VCaP (cell line): ENCODE results near the gene JPH3.

Experiments used
- H3K27ac ChIP-seq: fragments of 450-650 bp; 2 replicates; pipeline ENCODE4 v1.5.1; 2017
- TF ChIP-seq, protein P1 (sequence below): fragments of 450-650 bp; conservative IDR thresholded peaks from 2 replicates; pipeline ENCODE4 v1.5.1; 2017; ENCODE audit warnings: mild to moderate bottlenecking, moderate library complexity

The JPH3 gene

GRCh38 chr16:87667443-87667842 lies 65.1 kb downstream of the JPH3 start:
- TF ChIP-seq, protein P1, sequence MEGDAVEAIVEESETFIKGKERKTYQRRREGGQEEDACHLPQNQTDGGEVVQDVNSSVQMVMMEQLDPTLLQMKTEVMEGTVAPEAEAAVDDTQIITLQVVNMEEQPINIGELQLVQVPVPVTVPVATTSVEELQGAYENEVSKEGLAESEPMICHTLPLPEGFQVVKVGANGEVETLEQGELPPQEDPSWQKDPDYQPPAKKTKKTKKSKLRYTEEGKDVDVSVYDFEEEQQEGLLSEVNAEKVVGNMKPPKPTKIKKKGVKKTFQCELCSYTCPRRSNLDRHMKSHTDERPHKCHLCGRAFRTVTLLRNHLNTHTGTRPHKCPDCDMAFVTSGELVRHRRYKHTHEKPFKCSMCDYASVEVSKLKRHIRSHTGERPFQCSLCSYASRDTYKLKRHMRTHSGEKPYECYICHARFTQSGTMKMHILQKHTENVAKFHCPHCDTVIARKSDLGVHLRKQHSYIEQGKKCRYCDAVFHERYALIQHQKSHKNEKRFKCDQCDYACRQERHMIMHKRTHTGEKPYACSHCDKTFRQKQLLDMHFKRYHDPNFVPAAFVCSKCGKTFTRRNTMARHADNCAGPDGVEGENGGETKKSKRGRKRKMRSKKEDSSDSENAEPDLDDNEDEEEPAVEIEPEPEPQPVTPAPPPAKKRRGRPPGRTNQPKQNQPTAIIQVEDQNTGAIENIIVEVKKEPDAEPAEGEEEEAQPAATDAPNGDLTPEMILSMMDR, result no peak
- H3K27ac ChIP-seq, result no peak overlapping the region

DNA sequence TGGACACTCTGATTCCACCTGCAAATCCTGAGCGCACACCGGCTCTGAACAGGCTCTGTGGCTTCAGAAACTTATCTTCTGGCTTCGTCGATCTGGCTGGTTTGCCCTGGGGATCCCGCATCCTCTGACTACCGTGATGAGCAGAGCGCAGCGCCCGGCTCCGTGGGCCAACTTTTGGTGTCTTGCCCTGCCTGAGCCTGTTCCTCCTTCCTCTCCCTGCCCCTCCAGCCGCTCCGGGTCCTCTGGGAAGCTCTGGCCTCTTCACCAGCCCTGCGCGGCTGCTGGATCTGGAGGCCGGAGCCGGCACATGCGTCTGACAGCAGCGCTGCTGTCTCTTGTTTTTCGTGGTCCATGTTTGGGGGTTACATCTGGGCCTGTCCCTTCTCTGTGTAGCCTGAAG lies 65.6 kb downstream of the JPH3 start:
- TF ChIP-seq, protein P1, result no peak

DNA sequence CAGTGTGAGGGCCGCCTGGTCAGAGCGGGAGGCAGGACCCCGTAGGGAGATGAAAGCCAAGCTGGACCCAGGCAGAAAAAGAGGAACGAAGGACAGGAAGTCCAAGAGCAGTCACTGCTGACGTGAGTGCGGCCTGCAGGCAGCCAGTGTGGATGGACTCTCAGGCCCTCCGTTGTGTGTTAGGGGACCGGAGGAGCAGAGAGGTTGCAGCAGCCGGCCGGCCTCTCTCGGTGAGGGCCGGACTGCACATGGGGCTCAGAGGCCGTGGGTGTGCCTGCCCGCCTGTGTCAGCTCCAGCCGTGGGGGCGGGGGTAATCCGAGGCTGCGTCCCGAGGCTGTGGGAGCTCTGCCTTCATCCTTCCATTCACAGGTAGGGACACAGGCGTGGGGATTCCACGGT lies 67.4 kb downstream of the JPH3 start:
- H3K27ac ChIP-seq, result no peak overlapping the region
- TF ChIP-seq, protein P1, result no peak

More for the DNA sequence above, 65.6 kb downstream of the JPH3 start:
- H3K27ac ChIP-seq, result no peak overlapping the region

GRCh38 chr16:87671221-87671620 lies 68.9 kb downstream of the JPH3 start:
- no peak overlapping the region for H3K27ac ChIP-seq
- TF ChIP-seq, protein P1, result no peak

GRCh38 chr16:87671715-87672270 lies 69.5 kb downstream of the JPH3 start:
- TF ChIP-seq, protein P1, result no peak
- H3K27ac ChIP-seq, result no peak overlapping the region

DNA sequence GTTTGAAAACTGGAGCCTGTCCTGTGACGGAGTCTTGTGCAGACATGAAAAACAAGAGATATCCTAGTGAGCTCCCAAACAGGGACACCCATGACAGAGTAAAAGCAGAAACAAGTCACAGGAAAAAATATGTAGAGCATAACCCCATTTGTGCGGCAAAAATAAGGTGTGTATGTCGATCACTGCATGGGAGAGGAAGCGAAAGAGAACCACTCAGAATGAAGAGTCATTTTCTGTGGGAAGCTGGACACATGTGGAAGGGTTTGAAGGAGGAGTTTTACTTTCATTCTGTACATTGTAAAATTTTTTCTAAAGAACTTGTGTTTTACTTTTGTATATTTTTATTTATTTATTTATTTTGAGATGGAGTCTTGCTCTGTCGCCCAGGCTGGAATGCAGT lies 72.1 kb downstream of the JPH3 start:
- TF ChIP-seq, protein P1, result no peak
- H3K27ac ChIP-seq, result no peak overlapping the region

GRCh38 chr16:87675111-87675719 lies 72.9 kb downstream of the JPH3 start:
- H3K27ac ChIP-seq, result no peak overlapping the region
- TF ChIP-seq, protein P1, result no peak
